ENCODE measurements around the gene FNDC3B.

The FNDC3B gene

GRCh38 chr3:172163320-172163719 is 123.9 kb downstream of the FNDC3B start:
- Histone ChIP-seq H3K27ac (ENCODE audit: low read depth, low read length) (no peak overlapping the region), H3K79me2 (ENCODE audit: insufficient read depth, low read length) (no peaks in the 10 kb centered on the region), H2AFZ (ENCODE audit: low read depth, low read length, severe bottlenecking) (no peak overlapping the region), H3K9me2 (replicated peaks; ENCODE audit: insufficient read depth, low read length) (no peaks in the 10 kb centered on the region), H3K9ac (ENCODE audit: low read length) (no peak overlapping the region), H4K20me1 (ENCODE audit: low read depth, low read length) (no peaks in the 10 kb centered on the region), H3K36me3 (ENCODE audit: low read length) (no peaks in the 10 kb centered on the region), H3K27me3 (ENCODE audit: low read length) (no peaks in the 10 kb centered on the region), H3K4me2 (ENCODE audit: low read depth, low read length, poor library complexity, severe bottlenecking) (no peak overlapping the region), H3F3A (ENCODE audit: insufficient read depth) (no peaks in the 10 kb centered on the region), H3K9me3 (ENCODE audit: insufficient read depth, low read length) (no peaks in the 10 kb centered on the region), H3K4me3 (ENCODE audit: insufficient read depth, low read length, poor library complexity, severe bottlenecking) (no peak overlapping the region)
- no peak for TF ChIP-seq EZH2phosphoT487 (conservative IDR thresholded peaks at IDR 0.05; ENCODE audit: low read length)
- TF ChIP-seq, protein P1, sequence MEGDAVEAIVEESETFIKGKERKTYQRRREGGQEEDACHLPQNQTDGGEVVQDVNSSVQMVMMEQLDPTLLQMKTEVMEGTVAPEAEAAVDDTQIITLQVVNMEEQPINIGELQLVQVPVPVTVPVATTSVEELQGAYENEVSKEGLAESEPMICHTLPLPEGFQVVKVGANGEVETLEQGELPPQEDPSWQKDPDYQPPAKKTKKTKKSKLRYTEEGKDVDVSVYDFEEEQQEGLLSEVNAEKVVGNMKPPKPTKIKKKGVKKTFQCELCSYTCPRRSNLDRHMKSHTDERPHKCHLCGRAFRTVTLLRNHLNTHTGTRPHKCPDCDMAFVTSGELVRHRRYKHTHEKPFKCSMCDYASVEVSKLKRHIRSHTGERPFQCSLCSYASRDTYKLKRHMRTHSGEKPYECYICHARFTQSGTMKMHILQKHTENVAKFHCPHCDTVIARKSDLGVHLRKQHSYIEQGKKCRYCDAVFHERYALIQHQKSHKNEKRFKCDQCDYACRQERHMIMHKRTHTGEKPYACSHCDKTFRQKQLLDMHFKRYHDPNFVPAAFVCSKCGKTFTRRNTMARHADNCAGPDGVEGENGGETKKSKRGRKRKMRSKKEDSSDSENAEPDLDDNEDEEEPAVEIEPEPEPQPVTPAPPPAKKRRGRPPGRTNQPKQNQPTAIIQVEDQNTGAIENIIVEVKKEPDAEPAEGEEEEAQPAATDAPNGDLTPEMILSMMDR (IDR thresholded peaks at IDR 0.05; ENCODE audit: insufficient read depth, low read length, poor library complexity, severe bottlenecking) = no peak

DNA sequence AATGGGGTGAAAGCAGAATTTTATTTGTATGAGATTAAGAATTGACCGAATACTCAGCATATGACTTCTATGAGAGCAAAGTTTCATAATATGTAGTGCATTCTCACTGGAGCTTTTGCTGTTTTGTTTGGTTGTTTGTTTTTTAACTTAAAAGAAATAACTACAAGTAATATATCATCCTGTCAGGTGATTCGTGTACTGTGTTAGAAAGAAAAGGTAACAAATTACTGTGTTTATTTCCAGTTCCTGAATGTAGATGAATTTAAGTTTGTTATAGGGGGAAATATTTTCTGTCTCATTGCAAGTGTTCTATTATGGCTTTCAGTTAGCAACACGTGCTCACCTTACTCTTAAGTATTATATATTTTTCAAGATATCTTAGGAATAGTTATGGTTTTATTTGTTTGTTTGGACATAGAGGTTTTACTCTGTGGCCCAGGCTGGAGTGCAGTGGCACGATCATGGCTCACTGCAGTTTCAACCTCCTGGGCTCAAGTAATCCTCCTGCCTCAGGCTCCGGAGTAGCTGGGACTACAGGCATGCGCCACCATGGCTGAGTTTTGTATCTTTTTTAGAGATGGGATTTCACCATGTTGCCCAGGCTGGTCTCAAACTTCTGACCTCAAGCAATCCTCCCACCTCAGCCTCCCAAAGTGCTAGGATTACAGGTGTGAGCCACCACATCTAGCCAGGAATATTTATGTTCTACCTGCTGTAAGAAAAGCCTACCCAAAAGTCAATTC is 125.4 kb downstream of the FNDC3B start:
- H3K9me3 ChIP-seq (ENCODE audit: insufficient read depth, low read length) = no peaks in the 10 kb centered on the region
- no peak overlapping the region for H3K4me2 ChIP-seq (ENCODE audit: low read depth, low read length, poor library complexity, severe bottlenecking)
- no peaks in the 10 kb centered on the region for H3K79me2 ChIP-seq (ENCODE audit: insufficient read depth, low read length)
- H3K27me3 ChIP-seq (ENCODE audit: low read length) = no peaks in the 10 kb centered on the region
- H4K20me1 ChIP-seq (ENCODE audit: low read depth, low read length) = no peaks in the 10 kb centered on the region
- H3K9ac ChIP-seq (ENCODE audit: low read length) = no peak overlapping the region
- H2AFZ ChIP-seq (ENCODE audit: low read depth, low read length, severe bottlenecking) = no peak overlapping the region
- H3K9me2 ChIP-seq (replicated peaks; ENCODE audit: insufficient read depth, low read length) = no peaks in the 10 kb centered on the region
- H3K36me3 ChIP-seq (ENCODE audit: low read length) = no peaks in the 10 kb centered on the region
- H3K4me3 ChIP-seq (ENCODE audit: insufficient read depth, low read length, poor library complexity, severe bottlenecking) = no peak overlapping the region
- H3K27ac ChIP-seq (ENCODE audit: low read depth, low read length) = no peak overlapping the region
- H3F3A ChIP-seq (ENCODE audit: insufficient read depth) = no peaks in the 10 kb centered on the region
- TF ChIP-seq EZH2phosphoT487 (conservative IDR thresholded peaks at IDR 0.05; ENCODE audit: low read length) = no peak
- TF ChIP-seq, protein P1 (IDR thresholded peaks at IDR 0.05; ENCODE audit: insufficient read depth, low read length, poor library complexity, severe bottlenecking) = no peak

DNA sequence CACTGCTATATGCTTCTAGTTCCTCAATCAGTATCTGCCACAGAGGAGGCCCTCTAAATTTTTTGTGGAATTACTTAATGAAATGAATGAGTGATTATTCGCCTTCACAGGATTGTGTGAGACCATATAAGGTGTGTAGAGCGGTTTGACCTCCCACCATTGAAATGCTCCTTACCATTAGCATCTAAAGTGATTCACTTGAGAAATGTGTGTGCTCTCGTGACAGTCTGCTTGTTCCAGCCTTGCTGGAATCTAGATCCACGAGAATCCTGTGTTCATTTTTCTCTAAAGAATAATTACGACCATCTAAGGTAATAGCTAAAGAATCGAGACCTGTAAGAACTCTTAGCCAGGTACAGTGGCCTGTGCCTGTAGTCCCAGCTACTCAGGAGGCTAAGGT is 126.9 kb downstream of the FNDC3B start:
- H3K27me3 ChIP-seq (ENCODE audit: low read length) = no peaks in the 10 kb centered on the region
- no peak overlapping the region for H3K9ac ChIP-seq (ENCODE audit: low read length)
- no peaks in the 10 kb centered on the region for H3F3A ChIP-seq (ENCODE audit: insufficient read depth)
- no peak for TF ChIP-seq EZH2phosphoT487 (conservative IDR thresholded peaks at IDR 0.05; ENCODE audit: low read length)
- TF ChIP-seq, protein P1 (IDR thresholded peaks at IDR 0.05; ENCODE audit: insufficient read depth, low read length, poor library complexity, severe bottlenecking) = no peak
- no peak overlapping the region for H3K27ac ChIP-seq (ENCODE audit: low read depth, low read length)
- H2AFZ ChIP-seq (ENCODE audit: low read depth, low read length, severe bottlenecking) = no peak overlapping the region
- no peaks in the 10 kb centered on the region for H3K9me3 ChIP-seq (ENCODE audit: insufficient read depth, low read length)
- H3K4me2 ChIP-seq (ENCODE audit: low read depth, low read length, poor library complexity, severe bottlenecking) = no peak overlapping the region
- H3K36me3 ChIP-seq (ENCODE audit: low read length) = no peaks in the 10 kb centered on the region
- no peak overlapping the region for H3K4me3 ChIP-seq (ENCODE audit: insufficient read depth, low read length, poor library complexity, severe bottlenecking)
- no peaks in the 10 kb centered on the region for H3K79me2 ChIP-seq (ENCODE audit: insufficient read depth, low read length)
- H4K20me1 ChIP-seq (ENCODE audit: low read depth, low read length) = no peaks in the 10 kb centered on the region
- H3K9me2 ChIP-seq (replicated peaks; ENCODE audit: insufficient read depth, low read length) = no peaks in the 10 kb centered on the region

All from SU-DHL-6 (cell line).